NCI-H2171 treated with DMSO at 0.1 percent for 48 hours (cell line): ENCODE measurements around the gene INTS1.

Source experiments
- DNase-seq: peaks from one replicate; lab custom pipeline; 2025; lab: John Stamatoyannopoulos, UW

The INTS1 gene

GRCh38 chr7:1460821-1461645 lies 43.2 kb downstream of the INTS1 start:
- no peak for DNase-seq

- DNase-seq = no peak
Measured at GRCh38 chr7:1459920-1460820, 44.0 kb downstream of the INTS1 start.

GRCh38 chr7:1459512-1459892 lies 44.7 kb downstream of the INTS1 start:
- peak; percentile 96 for DNase-seq

- no peak for DNase-seq
Measured at GRCh38 chr7:1458683-1459511, 45.3 kb downstream of the INTS1 start, which contains the start of gene MICALL2. Gene MICALL2 (minus strand): TSS chr7:1459470. CDS start chr7:1459326, 144 bp downstream.

- DNase-seq = no peak
Measured at GRCh38 chr7:1457949-1458682, 46.1 kb downstream of the INTS1 start.

GRCh38 chr7:1457059-1457948 lies 46.9 kb downstream of the INTS1 start:
- DNase-seq = no peak

GRCh38 chr7:1455955-1456354 lies 48.2 kb downstream of the INTS1 start:
- no peak for DNase-seq

GRCh38 chr7:1455241-1455939 lies 48.8 kb downstream of the INTS1 start:
- no peak for DNase-seq

- DNase-seq = no peak
Measured at GRCh38 chr7:1454542-1454941, 49.6 kb downstream of the INTS1 start.

GRCh38 chr7:1452205-1452604 lies 52.0 kb downstream of the INTS1 start:
- no peak for DNase-seq

- no peak for DNase-seq
Measured at GRCh38 chr7:1450987-1451386, 53.2 kb downstream of the INTS1 start.

GRCh38 chr7:1450431-1450830 lies 53.8 kb downstream of the INTS1 start:
- no peak for DNase-seq

GRCh38 chr7:1449951-1450350 lies 54.2 kb downstream of the INTS1 start:
- DNase-seq = no peak

GRCh38 chr7:1449501-1449900 lies 54.7 kb downstream of the INTS1 start:
- DNase-seq = no peak

- DNase-seq = no peak
Measured at GRCh38 chr7:1448958-1449357, 55.2 kb downstream of the INTS1 start.

GRCh38 chr7:1447551-1448244 lies 56.5 kb downstream of the INTS1 start:
- DNase-seq = no peak

- DNase-seq = no peak
Measured at GRCh38 chr7:1447112-1447511, 57.1 kb downstream of the INTS1 start.

- peak; percentile 23 for DNase-seq
Measured at GRCh38 chr7:1446620-1447032, 57.6 kb downstream of the INTS1 start.

- DNase-seq = peak; percentile 26
Measured at GRCh38 chr7:1446026-1446425, 58.2 kb downstream of the INTS1 start.
